ENCODE data around the gene MS4A14.

- no peak for TF ChIP-seq POLR2A (IDR thresholded peaks at IDR 0.05; ENCODE audit: low read depth, low read length)
- no peak for TF ChIP-seq USF2 (IDR thresholded peaks at IDR 0.05; ENCODE audit: low read depth, low read length)
- TF ChIP-seq SMC3 (IDR thresholded peaks at IDR 0.05; ENCODE audit: low read depth, low read length), result no peak
- TF ChIP-seq RAD21 (IDR thresholded peaks at IDR 0.05; ENCODE audit: low read length), result no peak
- no peak for TF ChIP-seq CTCF (conservative IDR thresholded peaks at IDR 0.05; ENCODE audit: low read depth, low read length)
- TF ChIP-seq CEBPB (IDR thresholded peaks at IDR 0.05; ENCODE audit: low read depth, low read length), result no peak
- TF ChIP-seq MXI1 (IDR thresholded peaks at IDR 0.05; ENCODE audit: borderline replicate concordance, low read depth, low read length), result no peak
- no peak for TF ChIP-seq FOS (IDR thresholded peaks at IDR 0.05; ENCODE audit: low read depth, low read length)
- TF ChIP-seq ELK1 (IDR thresholded peaks at IDR 0.05; ENCODE audit: borderline replicate concordance, low read depth, low read length), result no peak
- no peak for TF ChIP-seq CHD1 (IDR thresholded peaks at IDR 0.05; ENCODE audit: low read depth, low read length)
- TF ChIP-seq NFE2L2 (IDR thresholded peaks at IDR 0.05; ENCODE audit: low read depth, low read length), result no peak
These were observed 61.3 kb downstream of the MS4A14 start for GRCh38 chr11:60457576-60457975.

Data from IMR-90 (cell line).